GM23248 (cell line): ENCODE data around the gene PAK6.

Experiments
- EZH2 ChIP-seq: fragments of 200-600 bp; sonication (generic); IDR thresholded peaks from 2 replicates; pipeline ENCODE4 v1.6.1; 2018; ENCODE audit warnings: antibody characterized with exemption, mild to moderate bottlenecking; ENCODE audit not compliant: insufficient read depth, poor library complexity, severe bottlenecking
- EZH2phosphoT487 ChIP-seq: fragments of 200-600 bp; sonication (generic); IDR thresholded peaks from 2 replicates; pipeline ENCODE4 v1.6.1; 2018; ENCODE audit warnings: antibody characterized with exemption, moderate library complexity, mild to moderate bottlenecking, low read depth; ENCODE audit not compliant: insufficient read depth

- TF ChIP-seq EZH2 (no peak), EZH2phosphoT487 (no peak)
Measured at GRCh38 chr15:40234783-40235182, 4.1 kb upstream of the PAK6 start.
